GM23338 (cell line): ENCODE results near the gene VPS37B. TPM values are rescaled to one million over a fixed set of nuclear protein-coding genes. Genes with fewer than 3 reads are reported as not detected.

Experiments used
- ETS1 ChIP-seq: IDR thresholded peaks from 2 replicates; pipeline ENCODE4 v1.6.1; 2016; ENCODE audit warnings: antibody characterized with exemption
- EZH2 ChIP-seq: fragments of 200-600 bp; sonication (generic); IDR thresholded peaks from one replicate; pipeline ENCODE4 v1.8.0; 2017; ENCODE audit warnings: antibody characterized with exemption, mild to moderate bottlenecking, low read depth; ENCODE audit not compliant: unreplicated experiment
- NANOG ChIP-seq: IDR thresholded peaks from 2 replicates; pipeline ENCODE4 v1.6.1; 2016; ENCODE audit warnings: antibody characterized with exemption, borderline replicate concordance
- REST ChIP-seq: IDR thresholded peaks from one replicate; pipeline ENCODE4 v1.6.1; 2018; ENCODE audit warnings: antibody characterized with exemption; ENCODE audit not compliant: unreplicated experiment
- ZNF114 ChIP-seq: fragments of 250-450 bp; sonication (Bioruptor Pico); IDR thresholded peaks from 2 replicates; pipeline ENCODE4 v1.5.0; 2020; ENCODE audit warnings: mild to moderate bottlenecking, moderate library complexity
- ZNF462 ChIP-seq: fragments of 250-450 bp; sonication (Bioruptor Pico); IDR thresholded peaks from 2 replicates; pipeline ENCODE4 v1.5.0; 2020; ENCODE audit warnings: mild to moderate bottlenecking, moderate library complexity
- polyA plus RNA-seq: library from polyadenylated mRNA; unstranded; fragments of >200 nt; fragmentation: Nextera tagmentation; extraction: Ambion mirVana; gene quantifications from 2 replicates; pipeline ENCODE4 v1.2.1, GENCODE V29; 2016
- total RNA-seq: library from RNA; depleted of rRNA; stranded (reverse); fragments of >200 nt; shearing (Covaris generic); gene quantifications from 2 replicates; pipeline ENCODE4 v1.2.3, GENCODE V29; 2014

The VPS37B gene
- total and polyA plus RNA-seq, 2 experiments from 2014 or later = 6.7 to 10.9 TPM

GRCh38 chr12:122902854-122903692 lies 7.1 kb upstream of the VPS37B start (continued):
- no peak for TF ChIP-seq REST
- no peak for TF ChIP-seq ZNF462 (CRISPR knock-in tag)
- no peak for TF ChIP-seq ZNF114 (CRISPR knock-in tag)
- no peak for TF ChIP-seq NANOG
- no peak for TF ChIP-seq ETS1
- TF ChIP-seq EZH2 = no peak
